GM21576 (cell line): ENCODE results near the gene SEC16B.
A peak's percentile ranks its signal among the peaks of the same experiment; 100 is the strongest.

Source experiments
- ATAC-seq: cut with Tn5 transposase; IDR thresholded peaks from one replicate; pipeline ENCODE4 v1.9.1; 2021; ENCODE audit warnings: mild to moderate bottlenecking, moderate library complexity; ENCODE audit not compliant: unreplicated experiment

The SEC16B gene

GRCh38 chr1:177945943-177946650, 23.8 kb downstream of the SEC16B start:
- peak; percentile 69 for ATAC-seq

- no peak for ATAC-seq
These were observed 25.6 kb downstream of the SEC16B start for GRCh38 chr1:177944016-177944949.

GRCh38 chr1:177941976-177942375, 27.9 kb downstream of the SEC16B start:
- ATAC-seq = no peak

- ATAC-seq = no peak
These were observed 29.2 kb downstream of the SEC16B start for GRCh38 chr1:177940682-177941081.

- ATAC-seq = no peak
These were observed 31.9 kb downstream of the SEC16B start for GRCh38 chr1:177937931-177938330.

- no peak for ATAC-seq
These were observed 32.6 kb downstream of the SEC16B start for GRCh38 chr1:177937174-177937770.

GRCh38 chr1:177935638-177936415, 34.0 kb downstream of the SEC16B start:
- ATAC-seq = no peak

- no peak for ATAC-seq
These were observed 34.9 kb downstream of the SEC16B start for GRCh38 chr1:177934927-177935326.

GRCh38 chr1:177934461-177934860, 35.4 kb downstream of the SEC16B start:
- ATAC-seq = no peak

GRCh38 chr1:177933881-177934280, 36.0 kb downstream of the SEC16B start:
- no peak for ATAC-seq

- ATAC-seq = no peak
These were observed 37.7 kb downstream of the SEC16B start for GRCh38 chr1:177932123-177932522.

- no peak for ATAC-seq
These were observed 40.9 kb downstream of the SEC16B start for GRCh38 chr1:177928952-177929351.

- ATAC-seq = no peak
These were observed 41.7 kb downstream of the SEC16B start for GRCh38 chr1:177928194-177928593.

GRCh38 chr1:177927021-177927596, 42.7 kb downstream of the SEC16B start:
- ATAC-seq = no peak

GRCh38 chr1:177926201-177926600, 43.7 kb downstream of the SEC16B start:
- no peak for ATAC-seq

GRCh38 chr1:177925006-177925405, 44.9 kb downstream of the SEC16B start:
- no peak for ATAC-seq

GRCh38 chr1:177923441-177923840, 46.4 kb downstream of the SEC16B start:
- no peak for ATAC-seq

GRCh38 chr1:177922209-177922608, 47.6 kb downstream of the SEC16B start:
- ATAC-seq = no peak

GRCh38 chr1:177921590-177921989, 48.3 kb downstream of the SEC16B start:
- no peak for ATAC-seq

- no peak for ATAC-seq
These were observed 49.8 kb downstream of the SEC16B start for GRCh38 chr1:177920091-177920490.
